GM21381 (cell line): ENCODE measurements around the gene ANKRD22.

Experiments used
- ATAC-seq: cut with Tn5 transposase; IDR thresholded peaks from one replicate; pipeline ENCODE4 v1.9.1; 2021; ENCODE audit warnings: mild to moderate bottlenecking, moderate library complexity; ENCODE audit not compliant: unreplicated experiment

Gene ANKRD22

DNA sequence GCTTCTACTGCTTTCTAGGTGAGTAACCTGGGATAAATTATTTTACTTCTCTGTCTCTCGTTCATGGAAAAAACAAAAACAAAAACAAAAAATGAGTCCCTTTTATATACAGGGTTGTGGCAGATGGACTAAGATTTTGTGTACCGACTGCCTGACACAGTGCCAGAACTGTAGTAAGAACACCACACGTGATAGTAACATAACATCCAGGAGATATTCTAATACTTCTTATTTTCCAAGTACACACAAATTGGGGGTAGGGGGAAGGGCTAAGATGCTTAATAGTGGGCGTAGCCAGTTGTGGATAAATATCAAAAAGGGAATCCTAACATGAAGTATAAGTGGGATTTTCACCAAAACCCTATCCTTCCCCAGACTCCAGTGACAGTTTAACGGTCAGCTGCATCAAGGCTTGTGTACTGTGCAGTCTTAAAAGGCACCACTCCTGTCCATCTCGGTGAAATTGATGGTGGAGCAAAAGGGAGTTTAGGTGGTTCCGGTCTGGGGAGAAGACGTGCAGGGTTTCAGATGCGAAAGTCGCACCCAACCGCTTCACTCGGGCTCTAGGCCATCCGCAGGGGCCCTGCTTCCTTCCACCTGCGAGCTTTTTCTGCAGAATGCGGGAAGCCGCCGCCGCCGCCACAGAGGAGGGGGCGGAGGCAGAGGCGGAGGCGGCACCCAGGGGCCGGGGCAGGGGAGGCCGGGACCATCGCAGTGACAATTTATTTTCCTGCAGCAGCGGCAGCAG lies 28.1 kb upstream of the ANKRD22 start, which contains the start of gene STAMBPL1:
STAMBPL1 (plus strand) TSS at position 712 of the 748 bp plus-strand sequence. CDS start 21,464 bp downstream, outside the sequence.
- peak; percentile 42 for ATAC-seq

DNA sequence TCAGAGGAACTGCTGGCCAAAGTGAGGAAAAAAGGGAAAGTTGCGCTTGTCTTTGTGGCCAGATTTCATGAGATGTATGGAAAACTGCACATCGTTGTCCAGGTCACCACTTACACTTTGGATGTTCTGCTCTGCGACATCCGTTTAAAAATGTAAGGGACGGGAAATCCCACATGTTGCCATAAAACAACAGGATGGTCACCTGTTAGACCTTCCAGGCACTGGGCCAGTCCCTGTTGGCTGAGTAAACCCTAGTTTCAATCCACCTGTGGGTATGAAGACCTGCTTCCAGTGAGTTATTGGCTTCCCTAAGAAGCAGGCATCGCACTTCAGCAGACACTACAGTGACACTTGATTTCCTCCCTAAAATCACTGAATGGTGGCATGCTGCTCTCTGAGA lies 25.7 kb upstream of the ANKRD22 start:
- no peak for ATAC-seq

DNA sequence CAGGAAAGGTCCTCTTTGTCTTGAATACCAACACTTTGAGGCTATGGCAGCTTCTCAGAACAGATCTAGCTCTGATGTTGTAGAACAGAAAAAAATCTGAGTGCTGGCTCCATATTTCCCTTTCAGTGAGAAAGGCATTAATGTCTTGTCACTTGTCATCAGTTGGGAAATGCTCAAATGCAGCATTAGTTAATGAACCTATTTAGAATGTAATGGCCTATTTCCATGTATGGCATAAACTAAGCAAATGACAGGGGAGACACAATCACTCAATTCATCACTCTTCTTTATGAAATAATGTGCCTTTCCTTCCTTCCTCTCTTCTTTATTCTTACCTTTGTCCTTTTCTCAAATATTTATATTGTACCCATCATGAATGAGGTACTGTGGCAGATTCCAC lies 23.4 kb upstream of the ANKRD22 start:
- no peak for ATAC-seq

DNA sequence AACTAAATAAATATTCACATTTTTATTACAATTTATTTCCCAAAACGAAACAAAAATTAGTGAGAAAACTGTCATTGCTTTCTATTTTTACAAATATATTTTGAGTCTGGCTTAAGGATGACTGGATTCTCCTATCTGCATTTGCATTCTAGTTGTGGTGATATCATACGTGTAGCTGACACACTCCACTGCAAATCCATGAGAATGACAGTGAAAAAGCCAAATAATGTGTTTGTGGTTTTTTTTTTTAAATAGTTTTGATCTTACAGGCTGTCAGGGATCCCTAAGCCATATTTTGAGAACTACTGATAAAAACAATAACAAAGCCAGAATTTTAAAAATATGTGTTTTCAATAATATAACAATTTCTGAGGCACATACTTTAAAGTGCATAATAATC lies 22.6 kb upstream of the ANKRD22 start:
- no peak for ATAC-seq

DNA sequence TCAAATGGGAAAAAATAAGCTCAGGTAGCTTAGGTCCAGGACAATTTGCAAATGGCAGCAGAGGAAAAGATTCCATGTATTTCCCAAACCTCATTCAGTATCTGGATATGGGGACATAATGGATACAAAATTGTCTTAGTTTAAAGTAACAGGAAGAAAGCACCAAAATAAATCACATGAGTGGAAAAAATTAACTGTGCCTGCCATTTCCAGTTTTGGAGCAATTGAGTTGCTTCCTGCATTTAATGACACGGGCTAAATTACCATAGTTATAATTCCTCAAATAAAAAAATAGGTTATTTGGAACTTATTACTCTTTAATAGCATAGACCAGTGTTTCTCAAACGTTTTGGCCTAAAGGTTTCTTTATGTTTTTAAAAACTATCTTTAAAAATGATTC lies 22.1 kb upstream of the ANKRD22 start:
- ATAC-seq, result no peak

DNA sequence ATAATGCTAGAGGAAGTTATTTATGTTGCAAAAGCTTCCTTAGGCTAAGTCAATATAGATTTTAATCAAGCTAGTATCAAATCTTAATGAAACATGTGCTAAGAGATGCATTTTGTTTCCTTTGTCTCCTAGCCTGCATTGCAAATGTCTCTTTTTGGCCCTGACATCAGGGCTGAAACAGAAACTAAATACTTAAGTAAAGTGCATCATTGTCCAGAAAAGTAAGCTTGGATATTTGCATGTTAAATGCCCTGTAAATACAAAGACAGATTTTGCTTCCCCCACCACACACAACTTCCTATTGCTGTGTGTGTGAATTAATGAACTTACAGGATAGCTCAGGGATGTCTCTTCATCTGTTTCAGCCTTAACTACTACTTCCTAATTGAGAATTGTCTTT lies 18.4 kb upstream of the ANKRD22 start:
- ATAC-seq, result no peak

DNA sequence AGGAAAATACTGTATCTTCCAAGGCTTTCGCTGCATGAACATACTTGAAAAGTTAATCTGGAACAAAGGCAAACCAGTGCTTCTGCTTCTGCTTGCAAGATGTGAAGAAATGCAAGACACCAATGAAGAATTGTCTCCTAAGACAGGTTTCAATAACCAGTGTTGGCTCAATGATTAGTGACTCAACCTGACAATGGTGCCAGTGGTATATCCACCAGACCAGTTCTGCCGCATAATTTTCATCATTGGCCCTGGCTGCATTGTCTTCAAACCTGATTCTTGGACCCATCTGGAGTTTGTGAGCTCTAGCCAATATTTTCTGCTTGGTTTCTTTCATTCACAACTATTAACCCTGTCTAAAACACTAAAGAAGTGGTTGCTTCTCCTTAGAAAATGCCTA lies 14.8 kb upstream of the ANKRD22 start:
- no peak for ATAC-seq

DNA sequence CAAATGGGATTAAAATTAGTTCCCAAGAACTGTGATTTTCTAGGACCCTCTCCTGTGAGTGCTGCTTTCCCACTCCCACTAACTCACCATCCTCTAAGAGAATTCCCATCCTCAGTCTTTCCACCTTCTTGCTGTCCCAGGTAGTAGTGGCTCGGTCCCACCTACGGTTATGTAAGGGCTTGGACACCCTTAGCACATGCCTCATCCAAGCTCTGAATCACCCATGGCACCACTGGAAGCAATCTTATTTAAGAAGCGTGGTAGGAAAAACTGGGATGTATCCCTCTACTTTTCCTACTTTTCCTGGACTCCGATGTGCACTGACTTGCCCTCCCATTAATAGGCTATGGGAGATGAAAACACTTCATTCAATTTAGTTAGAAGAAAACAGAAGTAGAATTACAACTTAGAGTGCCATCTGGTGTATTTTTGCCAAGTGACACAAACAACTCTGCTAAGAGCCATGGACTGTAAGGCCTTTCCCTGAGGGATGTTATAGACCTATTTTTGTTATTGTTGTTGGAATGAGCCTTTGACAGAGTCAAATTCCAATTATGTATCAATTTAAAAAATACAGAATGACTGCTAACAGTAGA lies 13.7 kb upstream of the ANKRD22 start:
- no peak for ATAC-seq

DNA sequence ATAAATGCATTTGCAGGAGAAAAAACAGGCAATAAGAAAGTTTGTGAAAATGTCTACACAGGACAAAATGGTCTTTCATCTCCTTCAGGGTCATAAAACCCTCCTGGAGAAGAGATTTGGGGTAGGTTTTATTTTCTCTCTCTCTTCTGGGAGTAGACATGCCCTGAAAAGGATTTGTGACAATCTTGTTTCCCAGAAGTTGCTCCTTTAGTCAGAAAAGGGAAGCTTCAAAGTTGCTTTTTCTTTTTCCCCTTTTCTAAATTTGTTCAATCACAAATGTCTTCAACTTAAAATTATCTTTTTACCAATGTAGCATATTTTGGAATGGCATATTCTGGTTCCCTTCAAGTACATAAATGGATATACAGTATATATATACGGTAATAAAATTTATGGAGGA lies 9.4 kb upstream of the ANKRD22 start:
- no peak for ATAC-seq

DNA sequence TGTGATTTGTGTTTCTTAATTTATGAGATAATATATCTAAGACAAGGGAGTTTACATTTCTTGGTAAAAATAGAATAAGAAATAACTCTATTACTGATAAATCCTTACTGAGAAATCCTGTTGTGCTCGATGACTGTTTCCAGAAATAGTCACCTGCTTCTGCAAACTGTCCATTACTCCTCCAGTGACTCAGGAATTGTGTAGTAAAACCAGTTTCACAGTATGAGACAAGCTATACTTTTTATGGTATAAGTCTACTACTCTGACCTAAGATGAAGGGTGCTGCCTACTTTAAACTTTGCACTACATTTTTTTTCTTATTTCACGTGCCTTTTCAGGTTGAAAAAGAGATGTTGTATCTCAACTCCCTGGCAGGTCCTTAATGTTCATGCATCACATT lies 6.8 kb upstream of the ANKRD22 start:
- no peak for ATAC-seq

DNA sequence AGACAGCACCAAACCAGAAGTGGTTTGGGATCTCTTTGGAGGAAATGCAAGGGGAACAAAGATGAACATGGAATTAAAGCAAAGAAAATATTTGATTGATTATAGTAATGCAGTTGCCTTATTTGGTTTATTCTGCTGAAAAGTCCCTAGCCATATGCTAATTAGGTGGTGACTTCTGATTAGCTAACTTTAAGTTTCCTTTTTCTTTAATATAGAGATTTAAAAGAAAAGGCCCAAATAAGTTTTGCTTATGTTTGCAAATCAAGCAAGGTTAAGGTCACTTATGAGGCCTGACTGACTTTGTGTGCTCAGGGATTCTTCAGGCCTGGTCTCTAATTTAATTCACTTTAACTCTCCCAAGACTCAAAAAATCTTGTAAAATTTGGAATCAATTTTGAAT lies 6.2 kb upstream of the ANKRD22 start:
- ATAC-seq, result no peak

DNA sequence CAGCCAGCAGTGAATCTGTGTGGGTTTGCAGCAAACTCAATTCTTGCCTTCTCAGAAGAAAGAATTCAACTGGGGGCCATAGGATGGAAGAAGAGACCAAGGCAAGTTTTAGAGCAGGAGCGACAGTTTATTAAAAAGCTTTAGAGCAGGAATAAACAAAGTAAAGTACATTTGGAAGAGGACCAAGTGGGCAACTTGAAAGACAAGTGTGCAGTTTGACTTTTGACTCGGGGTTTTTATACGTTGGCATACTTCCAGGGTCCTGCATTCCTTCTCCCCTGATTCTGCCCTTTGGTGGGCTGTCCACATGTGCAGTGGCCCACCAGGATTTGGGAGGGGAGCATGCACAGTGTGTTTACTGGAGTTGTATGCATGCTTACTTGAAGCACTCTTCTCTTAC lies 3.0 kb upstream of the ANKRD22 start:
- no peak for ATAC-seq

DNA sequence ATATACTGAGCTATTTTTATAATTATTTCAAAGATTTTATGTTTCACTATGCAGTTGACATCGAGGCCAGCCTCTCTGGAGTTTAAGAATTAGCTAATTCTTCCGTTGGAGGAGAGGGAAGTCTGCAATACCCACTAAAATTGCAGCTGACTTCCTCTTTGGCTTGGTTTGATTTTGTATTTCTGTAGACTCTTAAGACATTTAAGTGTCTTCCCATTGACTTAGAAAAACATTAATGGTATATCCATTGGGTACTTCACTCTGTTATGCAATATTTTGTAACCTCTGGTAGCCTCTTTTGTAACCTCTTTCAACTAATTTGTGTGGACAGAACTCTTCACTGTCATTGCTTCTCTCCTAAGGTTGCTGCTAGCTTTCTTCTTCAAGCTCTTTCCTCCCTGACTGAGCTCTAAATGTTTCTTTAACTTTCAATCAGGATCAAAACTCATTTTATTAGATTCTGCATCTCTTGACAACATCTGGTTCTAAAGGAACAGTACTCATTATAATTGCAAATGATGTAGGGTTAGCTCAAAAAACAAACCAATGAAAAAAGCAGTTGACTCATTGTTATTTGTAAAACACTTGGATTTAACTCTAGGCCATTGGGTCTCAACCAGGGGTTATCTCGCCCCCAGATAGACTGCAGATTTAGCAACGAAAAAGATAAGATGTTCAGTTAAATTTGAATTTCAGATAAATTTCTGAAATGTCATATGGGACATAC lies 1.7 kb upstream of the ANKRD22 start:
- ATAC-seq, result no peak

DNA sequence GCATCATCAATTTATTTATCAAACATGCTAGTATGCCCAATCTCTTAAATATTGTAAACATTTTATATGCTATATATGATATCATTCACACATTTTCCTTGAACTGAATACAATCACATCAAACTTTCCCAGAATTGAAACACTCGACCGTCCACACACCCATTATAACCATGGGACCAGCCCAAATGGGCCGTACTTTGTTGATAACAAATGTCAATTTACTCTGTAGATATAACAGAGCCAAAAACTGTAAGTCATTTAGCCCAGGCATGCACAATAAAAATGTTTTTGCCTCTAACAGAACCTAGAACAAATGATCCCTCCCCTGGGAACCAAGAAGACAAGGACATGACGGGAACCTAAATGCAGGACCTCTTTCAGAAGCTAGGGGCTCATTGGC lies 683 bp upstream of the ANKRD22 start:
- no peak for ATAC-seq

DNA sequence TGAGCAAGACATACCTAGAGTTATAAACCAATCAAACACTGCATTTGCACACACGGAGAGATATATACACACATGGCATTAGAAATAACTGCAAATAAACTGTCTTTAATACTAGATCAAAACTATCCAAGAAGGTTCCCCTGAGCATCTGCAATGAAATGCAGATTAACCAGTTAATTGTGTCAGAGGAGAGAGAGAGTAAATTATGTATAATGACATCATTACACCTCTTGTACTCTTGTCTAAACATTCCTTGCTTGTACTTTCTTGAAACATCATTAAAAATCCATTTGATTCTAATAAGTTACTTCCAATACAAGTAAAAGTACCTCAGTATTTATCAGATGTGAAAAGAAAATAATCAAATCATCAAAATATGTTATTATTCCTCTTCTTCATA lies 932 bp downstream of the ANKRD22 start:
- no peak for ATAC-seq

DNA sequence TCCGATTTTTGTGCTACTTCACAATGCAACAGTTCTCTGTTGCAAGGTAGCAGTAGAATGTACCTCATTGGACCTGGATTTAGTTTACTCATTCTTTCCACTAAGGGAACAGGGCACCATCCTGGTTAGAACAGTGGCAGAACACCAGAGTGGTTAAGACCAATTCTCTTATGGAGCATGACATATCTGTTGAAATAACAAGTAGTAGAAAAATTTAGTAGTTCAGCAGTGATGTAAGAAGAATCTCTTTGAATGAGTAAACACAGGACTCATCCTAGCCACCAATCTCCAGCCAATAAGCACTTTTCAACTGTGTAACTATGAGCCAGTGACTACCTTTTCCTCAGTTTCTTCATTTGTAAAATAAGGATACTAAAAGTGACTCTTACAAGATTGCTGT lies 2.4 kb downstream of the ANKRD22 start:
- no peak for ATAC-seq

DNA sequence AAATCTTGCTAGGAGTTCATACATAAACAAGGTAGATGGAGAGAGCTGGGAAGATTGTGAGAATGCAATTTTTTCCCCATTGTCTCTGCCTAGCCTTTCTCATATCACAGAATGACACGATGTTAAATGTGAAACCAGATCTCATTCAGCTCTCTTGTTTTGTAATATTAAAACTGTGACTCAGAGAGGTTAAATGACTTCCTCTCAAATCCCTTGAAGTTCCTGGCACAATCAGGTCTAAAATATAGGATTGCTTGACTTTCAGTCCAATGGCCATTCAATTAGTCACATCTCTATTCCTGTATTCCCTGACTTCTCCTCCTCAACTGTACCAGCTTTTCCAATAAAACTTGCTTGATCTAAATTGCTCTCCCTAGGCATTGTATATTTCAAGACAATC lies 3.1 kb downstream of the ANKRD22 start:
- no peak for ATAC-seq

DNA sequence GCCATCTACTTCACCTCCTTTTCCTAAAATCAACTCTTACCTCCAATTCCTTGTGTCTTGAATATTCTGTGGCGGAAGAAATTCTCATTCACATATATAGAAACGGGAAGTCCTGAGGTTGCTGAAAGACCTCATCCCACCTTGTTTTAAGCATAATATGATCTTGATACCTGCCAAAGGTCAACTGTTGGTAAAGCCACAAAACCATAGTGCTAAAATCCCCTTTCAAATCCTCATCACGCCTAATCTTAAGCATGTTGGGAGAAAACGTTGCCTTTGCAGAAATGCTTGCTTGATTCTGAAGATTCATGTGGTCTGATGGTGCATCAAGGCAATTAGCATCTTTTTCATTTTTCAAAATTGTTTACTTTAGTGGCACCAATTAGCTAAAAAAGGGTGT lies 8.5 kb downstream of the ANKRD22 start:
- ATAC-seq, result no peak

DNA sequence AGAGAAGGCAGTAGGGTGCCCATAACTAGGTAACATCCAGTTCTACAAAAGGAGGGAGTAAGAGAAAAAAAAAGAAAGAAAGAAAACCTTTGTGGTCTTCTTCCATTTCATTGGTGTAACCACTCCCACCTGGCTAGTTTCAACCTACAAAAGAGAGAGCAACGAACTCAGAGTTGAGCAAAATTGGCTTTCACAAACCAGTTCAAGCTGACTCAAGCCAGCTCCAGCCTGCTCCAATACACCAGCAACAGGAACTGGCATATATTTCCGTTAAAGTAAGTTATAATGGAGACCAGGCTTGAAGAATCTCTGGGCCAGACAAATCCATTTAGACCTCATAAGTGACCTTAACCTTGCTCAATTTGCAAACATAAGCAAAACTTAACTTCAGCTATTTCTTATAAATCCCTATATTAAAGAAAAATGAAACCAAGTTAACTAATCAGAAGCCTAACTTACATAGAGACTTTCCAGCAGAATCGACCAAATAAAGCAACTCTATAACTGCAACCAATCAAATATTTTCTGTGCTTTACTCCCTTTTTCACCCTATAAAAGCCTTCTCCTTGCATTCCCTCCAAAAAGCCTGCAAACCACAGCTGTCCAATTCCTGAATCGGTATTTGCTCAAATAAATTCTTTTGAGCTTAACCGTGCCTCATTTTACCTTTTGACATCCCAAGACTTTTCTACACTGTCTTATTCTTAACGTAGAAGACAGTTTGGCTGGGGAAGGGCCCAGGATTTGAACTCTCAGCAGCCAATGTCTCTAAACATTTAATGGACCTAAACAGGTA lies 10.1 kb downstream of the ANKRD22 start:
- ATAC-seq, result no peak

DNA sequence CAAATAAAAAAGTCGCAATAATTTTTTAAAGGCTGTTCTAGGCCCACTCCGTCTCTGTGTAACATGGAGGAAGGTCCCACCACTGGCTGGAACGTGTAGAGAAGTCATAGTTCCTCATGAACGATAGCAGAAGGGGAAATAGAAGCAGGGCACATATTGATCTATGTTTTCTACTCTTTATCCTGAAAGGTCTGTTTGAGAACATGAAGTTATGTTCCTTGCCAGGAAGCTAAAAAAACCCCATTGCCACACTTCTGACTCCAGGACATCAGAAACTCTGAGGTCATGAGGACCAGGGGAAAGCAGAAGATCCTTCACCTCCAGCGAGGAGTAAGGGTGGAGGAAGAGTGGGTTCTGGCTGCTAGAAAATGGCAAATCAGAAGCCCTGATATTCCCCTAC lies 10.8 kb downstream of the ANKRD22 start:
- no peak for ATAC-seq

DNA sequence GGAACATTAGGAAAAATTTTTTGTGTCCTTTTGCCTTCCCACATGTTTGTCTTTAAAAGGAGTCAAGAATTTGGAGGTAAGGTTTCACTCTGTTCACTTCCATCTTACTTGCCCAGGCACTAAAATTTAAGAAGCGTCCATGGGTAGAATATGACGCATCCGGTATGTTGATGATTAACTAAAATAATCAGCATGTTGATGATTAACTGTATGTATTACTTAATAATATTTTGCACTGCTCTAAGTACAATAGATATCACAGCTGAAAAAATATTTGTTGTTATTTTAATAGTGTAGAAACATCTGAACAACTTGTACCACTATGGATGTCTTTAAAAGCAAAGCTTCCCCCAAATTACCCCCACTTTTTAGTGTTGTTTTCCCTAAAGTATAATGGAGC lies 11.5 kb downstream of the ANKRD22 start:
- no peak for ATAC-seq
